Measurements from ENCODE around the gene LGR5. TPM values are rescaled to one million over a fixed set of nuclear protein-coding genes. Genes with fewer than 3 reads are reported as not detected.

The LGR5 gene
- total and polyA plus RNA-seq, 9 donors, result 0.99 to 11.6 (median 6.3) TPM

DNA sequence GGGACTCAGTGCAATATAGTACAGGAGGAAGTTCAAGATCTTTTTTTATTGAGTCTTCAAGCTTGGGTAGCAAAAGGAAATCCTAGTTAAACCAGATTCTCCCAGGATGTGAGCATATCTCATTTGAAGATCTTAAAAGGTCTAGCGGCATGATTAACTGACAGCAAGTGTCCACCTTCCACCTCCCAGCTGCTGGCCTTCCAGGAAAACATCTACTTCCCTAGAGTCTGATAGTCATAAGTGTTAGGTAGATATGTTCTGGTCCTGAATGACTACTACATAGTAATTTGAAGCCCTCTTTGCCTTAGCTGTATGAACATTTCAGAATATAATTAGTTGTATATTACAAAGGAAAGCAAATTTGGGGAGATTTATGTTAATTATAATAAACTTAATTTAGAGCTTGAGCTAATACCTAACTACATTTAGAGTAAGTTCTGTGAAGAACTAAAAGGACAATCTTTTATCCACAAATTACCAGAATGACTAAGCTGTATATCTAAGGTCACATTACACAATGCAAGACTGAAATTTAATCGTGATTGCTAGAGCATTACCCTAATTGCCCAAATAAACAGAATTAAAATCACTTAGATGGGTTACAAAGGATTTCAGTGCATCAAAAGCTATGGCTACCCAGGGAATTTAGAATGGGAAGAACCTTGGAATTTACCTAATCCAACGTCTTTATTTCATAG lies 9.9 kb downstream of the LGR5 start:
- Histone ChIP-seq H3K27ac (ENCODE audit: low read length) (no peak overlapping the region), H3K4me1 (ENCODE audit: control insufficient read depth, insufficient read depth, low read length) (no peaks in the 10 kb centered on the region), H3K27me3 (ENCODE audit: control insufficient read depth, insufficient read depth, low read length) (peaks cover 6% of the 10 kb centered on the region), H3K4me3 (ENCODE audit: low read length) (no peak overlapping the region), H3K36me3 (ENCODE audit: control insufficient read depth, insufficient read depth, low read length) (no peaks in the 10 kb centered on the region), H3K9me3 (replicated peaks; ENCODE audit: control insufficient read depth, low read depth, low read length) (no peaks in the 10 kb centered on the region)
- DNase-seq, result no peak
- no CpG with 5 or more reads among the region's 3 CpGs for WGBS (ENCODE audit: insufficient coverage)

DNA sequence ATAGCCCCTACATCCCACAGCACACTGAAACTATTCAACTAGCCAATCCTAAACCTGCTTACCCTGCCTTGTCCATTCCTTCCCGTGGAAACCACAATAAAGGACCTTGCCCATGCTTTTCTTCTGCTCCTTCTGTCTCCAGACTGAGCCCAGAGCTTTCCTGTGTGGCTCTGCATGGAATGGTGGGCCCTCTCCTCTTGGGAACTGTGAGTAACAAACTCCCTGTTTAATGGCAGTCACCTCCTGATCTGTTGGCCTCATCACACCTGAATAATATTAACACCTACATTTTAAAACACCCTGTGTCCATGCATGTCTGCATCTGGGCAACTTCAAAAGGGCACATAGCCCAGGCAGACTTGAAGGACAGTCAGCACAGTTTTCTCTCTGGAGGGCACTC lies 12.4 kb downstream of the LGR5 start:
- 67% methylated on average over 1 of the region's 1 CpG for WGBS (ENCODE audit: insufficient coverage)
- Histone ChIP-seq H3K4me1 (ENCODE audit: control insufficient read depth, insufficient read depth, low read length) (no peaks in the 10 kb centered on the region), H3K36me3 (ENCODE audit: control insufficient read depth, insufficient read depth, low read length) (no peaks in the 10 kb centered on the region)

DNA sequence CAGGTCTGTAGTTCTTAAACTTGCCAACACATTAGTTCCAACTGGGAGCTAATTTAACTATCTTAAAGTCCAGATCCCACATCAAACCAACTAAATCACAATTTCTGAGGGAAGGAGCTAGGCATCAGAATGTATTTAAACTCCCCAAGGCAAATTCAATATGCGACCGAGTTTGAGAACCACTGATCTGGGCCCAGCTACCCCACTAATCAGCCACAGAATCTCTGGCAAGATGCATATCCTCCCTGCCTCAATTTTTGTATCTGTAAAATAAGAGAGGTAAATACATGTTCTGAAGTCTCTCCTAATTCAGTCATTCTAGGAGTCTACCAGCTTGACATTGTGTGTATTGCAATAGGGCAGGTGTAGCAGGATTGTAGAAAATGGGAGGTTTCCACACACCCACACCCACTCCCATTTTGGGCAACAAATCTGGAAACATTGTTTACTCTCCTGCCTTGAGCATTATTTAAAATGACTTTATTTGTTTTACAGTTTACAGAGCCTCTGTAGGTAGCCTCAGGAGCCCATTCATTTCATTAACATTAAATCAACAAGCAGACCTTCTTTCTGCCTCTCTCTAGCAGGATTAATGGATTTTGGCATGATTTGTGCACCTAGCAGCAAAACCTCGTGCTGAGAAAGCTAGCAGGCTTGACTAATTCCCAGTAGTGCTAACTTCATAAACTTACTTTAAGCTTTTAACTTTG lies 15.6 kb downstream of the LGR5 start:
- no CpG with 5 or more reads among the region's 3 CpGs for WGBS (ENCODE audit: insufficient coverage)
- Histone ChIP-seq H3K4me3 (ENCODE audit: low read length) (no peak overlapping the region), H3K36me3 (ENCODE audit: control insufficient read depth, insufficient read depth, low read length) (no peaks in the 10 kb centered on the region), H3K27ac (ENCODE audit: low read length) (no peak overlapping the region), H3K9me3 (replicated peaks; ENCODE audit: control insufficient read depth, low read depth, low read length) (no peaks in the 10 kb centered on the region), H3K4me1 (ENCODE audit: control insufficient read depth, insufficient read depth, low read length) (no peaks in the 10 kb centered on the region), H3K27me3 (ENCODE audit: control insufficient read depth, insufficient read depth, low read length) (no peaks in the 10 kb centered on the region)
- no peak for DNase-seq

More for the DNA sequence above, 12.4 kb downstream of the LGR5 start:
- Histone ChIP-seq H3K27me3 (ENCODE audit: control insufficient read depth, insufficient read depth, low read length) (peaks cover 6% of the 10 kb centered on the region), H3K27ac (ENCODE audit: low read length) (no peak overlapping the region), H3K4me3 (ENCODE audit: low read length) (no peak overlapping the region), H3K9me3 (replicated peaks; ENCODE audit: control insufficient read depth, low read depth, low read length) (no peaks in the 10 kb centered on the region)
- DNase-seq, result no peak

DNA sequence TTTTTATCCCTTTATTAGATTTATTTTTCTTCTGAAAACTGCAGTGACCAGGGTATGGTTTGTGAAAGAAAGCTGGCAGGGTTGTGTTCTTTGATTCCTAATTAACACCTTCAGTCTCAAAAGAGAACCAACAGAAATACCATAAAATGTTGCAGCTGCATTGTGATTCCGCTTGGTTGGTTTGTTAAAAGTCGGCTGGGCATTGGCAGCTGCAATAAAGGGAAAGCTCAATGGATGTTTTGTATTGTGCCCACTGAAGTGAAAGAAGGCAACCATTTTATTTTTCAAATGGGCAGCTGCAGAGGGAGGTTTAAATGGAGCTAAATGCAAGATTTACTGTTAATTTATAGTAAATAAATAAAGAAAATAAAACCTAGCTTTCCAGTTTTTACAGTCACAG lies 16.7 kb downstream of the LGR5 start:
- no peak for DNase-seq

DNA sequence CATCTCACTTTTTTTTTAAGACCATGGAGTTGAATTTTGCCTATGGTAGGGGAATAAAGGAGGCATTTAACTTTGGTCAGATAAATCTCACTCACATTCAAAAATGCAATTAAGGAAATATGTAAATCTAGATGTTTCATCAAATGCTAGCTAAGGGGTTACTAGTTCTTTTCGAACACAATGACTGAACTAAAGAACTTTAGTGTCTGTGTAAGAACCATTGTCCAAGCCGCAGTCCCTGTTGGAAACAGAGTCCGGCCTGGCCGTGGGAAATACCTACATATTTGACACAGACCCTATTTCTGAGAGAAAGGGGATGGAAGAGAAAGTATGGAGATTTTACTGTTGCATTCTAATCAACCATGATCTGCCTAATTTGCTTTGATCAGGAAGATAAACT lies 17.4 kb downstream of the LGR5 start:
- no CpG with 5 or more reads among the region's 4 CpGs for WGBS (ENCODE audit: insufficient coverage)
- no peaks in the 10 kb centered on the region for H3K36me3 ChIP-seq (ENCODE audit: control insufficient read depth, insufficient read depth, low read length)
- H3K27ac ChIP-seq (ENCODE audit: low read length), result no peak overlapping the region
- no peaks in the 10 kb centered on the region for H3K4me1 ChIP-seq (ENCODE audit: control insufficient read depth, insufficient read depth, low read length)
- no peak for DNase-seq
- H3K27me3 ChIP-seq (ENCODE audit: control insufficient read depth, insufficient read depth, low read length), result no peaks in the 10 kb centered on the region
- H3K4me3 ChIP-seq (ENCODE audit: low read length), result no peak overlapping the region
- no peaks in the 10 kb centered on the region for H3K9me3 ChIP-seq (replicated peaks; ENCODE audit: control insufficient read depth, low read depth, low read length)

More for the DNA sequence above, 16.7 kb downstream of the LGR5 start:
- WGBS (ENCODE audit: insufficient coverage), result 71% methylated on average over 2 of the region's 2 CpGs
- Histone ChIP-seq H3K9me3 (replicated peaks; ENCODE audit: control insufficient read depth, low read depth, low read length) (no peaks in the 10 kb centered on the region), H3K4me3 (ENCODE audit: low read length) (no peak overlapping the region), H3K4me1 (ENCODE audit: control insufficient read depth, insufficient read depth, low read length) (no peaks in the 10 kb centered on the region), H3K36me3 (ENCODE audit: control insufficient read depth, insufficient read depth, low read length) (no peaks in the 10 kb centered on the region), H3K27me3 (ENCODE audit: control insufficient read depth, insufficient read depth, low read length) (no peaks in the 10 kb centered on the region), H3K27ac (ENCODE audit: low read length) (no peak overlapping the region)

DNA sequence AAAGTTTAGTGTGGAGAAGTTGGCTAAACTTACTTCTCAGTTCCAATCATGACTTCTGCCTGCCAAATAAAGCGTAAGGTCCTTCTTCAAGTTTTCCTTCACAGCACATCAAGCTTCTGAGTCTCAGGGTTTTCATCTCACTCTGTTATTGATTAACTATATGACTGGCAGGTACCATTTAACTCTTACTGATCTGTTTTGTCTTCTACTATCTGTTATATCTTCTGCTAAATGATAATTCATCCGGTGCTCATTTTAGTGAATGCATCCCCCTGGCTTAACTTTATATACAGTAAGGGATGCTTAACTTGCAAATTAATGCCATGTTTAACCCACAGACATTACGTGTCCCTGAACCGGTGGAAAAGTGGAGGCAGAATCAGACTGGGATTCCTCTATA lies 20.7 kb downstream of the LGR5 start:
- peaks cover 3% of the 10 kb centered on the region for H3K27me3 ChIP-seq (ENCODE audit: control insufficient read depth, insufficient read depth, low read length)
- 100% methylated on average over 1 of the region's 4 CpGs for WGBS (ENCODE audit: insufficient coverage)
- H3K4me3 ChIP-seq (ENCODE audit: low read length), result no peak overlapping the region

DNA sequence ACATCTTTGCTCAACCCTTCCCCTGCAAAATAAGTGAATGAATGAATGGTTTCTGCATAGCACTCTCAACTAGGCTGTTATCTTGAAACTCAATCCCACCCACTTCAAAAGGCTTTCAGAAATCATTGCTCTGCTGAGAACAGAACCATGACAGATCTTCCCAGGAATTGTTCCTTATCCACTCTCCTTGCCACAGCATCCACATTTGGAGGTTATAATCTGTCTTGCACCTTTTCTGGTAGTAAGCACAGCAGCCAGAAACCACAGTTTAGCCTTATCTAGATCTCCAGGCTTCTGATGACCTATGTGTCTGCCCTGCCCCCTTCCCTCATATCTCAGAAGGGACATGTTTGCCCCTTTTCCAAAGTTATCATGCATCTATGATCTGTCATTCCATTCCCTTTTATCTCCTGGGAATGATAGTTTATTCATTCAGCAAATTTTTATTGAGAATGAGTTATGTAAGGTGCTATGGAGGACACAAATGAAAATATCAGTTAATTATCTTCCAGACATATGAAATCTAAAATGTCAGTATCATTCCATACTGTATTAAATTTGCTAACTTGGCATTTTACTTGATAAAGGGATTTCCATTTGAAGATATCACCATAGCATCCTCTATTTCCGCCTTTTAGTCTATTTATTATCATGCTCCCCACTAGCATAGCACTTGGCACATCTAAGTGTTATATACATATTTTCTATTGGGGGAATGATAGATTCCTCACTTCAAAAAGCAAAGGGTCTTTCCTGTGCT lies 21.4 kb downstream of the LGR5 start:
- Histone ChIP-seq H3K9me3 (replicated peaks; ENCODE audit: control insufficient read depth, low read depth, low read length) (no peaks in the 10 kb centered on the region), H3K4me3 (ENCODE audit: low read length) (no peak overlapping the region), H3K27me3 (ENCODE audit: control insufficient read depth, insufficient read depth, low read length) (peaks cover 3% of the 10 kb centered on the region), H3K27ac (ENCODE audit: low read length) (no peak overlapping the region), H3K36me3 (ENCODE audit: control insufficient read depth, insufficient read depth, low read length) (no peaks in the 10 kb centered on the region), H3K4me1 (ENCODE audit: control insufficient read depth, insufficient read depth, low read length) (no peaks in the 10 kb centered on the region)
- no CpG with 5 or more reads among the region's 1 CpG for WGBS (ENCODE audit: insufficient coverage)
- no peak for DNase-seq

More for the DNA sequence above, 20.7 kb downstream of the LGR5 start:
- Histone ChIP-seq H3K9me3 (replicated peaks; ENCODE audit: control insufficient read depth, low read depth, low read length) (no peaks in the 10 kb centered on the region), H3K36me3 (ENCODE audit: control insufficient read depth, insufficient read depth, low read length) (no peaks in the 10 kb centered on the region), H3K4me1 (ENCODE audit: control insufficient read depth, insufficient read depth, low read length) (no peaks in the 10 kb centered on the region), H3K27ac (ENCODE audit: low read length) (no peak overlapping the region)
- DNase-seq, result no peak

DNA sequence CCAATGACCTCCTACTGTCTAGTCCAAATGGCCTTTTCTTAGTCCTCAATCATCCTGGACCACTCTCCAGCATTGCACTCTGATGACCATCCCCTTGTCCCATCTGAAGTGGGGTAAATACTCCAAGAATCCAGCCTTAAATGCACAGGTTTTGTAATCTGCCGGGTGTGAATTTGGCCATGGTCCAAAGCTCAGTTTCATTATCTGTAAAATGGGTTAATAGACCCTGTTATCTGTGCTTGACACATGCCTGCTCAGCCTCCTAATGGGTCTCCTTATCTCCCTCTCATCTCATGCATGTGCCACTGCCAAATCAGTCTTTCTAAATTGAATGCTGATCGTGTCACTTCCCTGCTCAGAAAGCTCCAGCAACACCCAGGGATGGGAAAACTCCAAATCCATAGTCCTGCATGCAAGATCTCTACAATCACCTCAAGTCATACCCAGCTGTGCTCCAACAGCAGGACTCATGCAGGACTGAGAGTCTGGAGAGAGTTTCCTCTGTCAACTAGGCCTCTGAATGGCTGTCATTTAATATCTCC lies 22.3 kb downstream of the LGR5 start:
- H3K27me3 ChIP-seq (ENCODE audit: control insufficient read depth, insufficient read depth, low read length), result peaks cover 3% of the 10 kb centered on the region
- H3K4me3 ChIP-seq (ENCODE audit: low read length), result no peak overlapping the region
- no CpG with 5 or more reads among the region's 2 CpGs for WGBS (ENCODE audit: insufficient coverage)
- no peak overlapping the region for H3K27ac ChIP-seq (ENCODE audit: low read length)
- no peaks in the 10 kb centered on the region for H3K9me3 ChIP-seq (replicated peaks; ENCODE audit: control insufficient read depth, low read depth, low read length)
- no peaks in the 10 kb centered on the region for H3K36me3 ChIP-seq (ENCODE audit: control insufficient read depth, insufficient read depth, low read length)
- H3K4me1 ChIP-seq (ENCODE audit: control insufficient read depth, insufficient read depth, low read length), result no peaks in the 10 kb centered on the region
- no peak for DNase-seq

DNA sequence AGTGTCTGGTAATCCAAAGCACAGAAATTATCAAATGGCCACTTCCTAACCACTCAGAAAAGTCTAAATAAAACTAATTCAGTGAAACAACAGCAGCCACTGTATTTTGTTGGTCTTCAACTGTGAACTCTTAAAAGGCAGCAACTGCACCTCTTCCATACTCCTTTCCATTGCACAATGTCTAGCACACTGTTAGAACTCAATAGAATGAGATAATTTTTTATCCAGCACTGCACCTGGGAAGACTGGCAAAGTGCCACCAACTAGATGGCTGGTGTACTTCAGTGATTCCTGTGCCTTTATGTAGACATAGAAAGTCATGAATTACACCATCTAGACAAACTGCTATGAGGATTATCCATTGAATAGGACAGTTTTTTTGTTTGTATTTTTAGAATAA lies 26.2 kb downstream of the LGR5 start:
- H3K4me3 ChIP-seq (ENCODE audit: low read length), result no peak overlapping the region
- H3K27me3 ChIP-seq (ENCODE audit: control insufficient read depth, insufficient read depth, low read length), result peaks cover 3% of the 10 kb centered on the region
- H3K27ac ChIP-seq (ENCODE audit: low read length), result no peak overlapping the region
- H3K4me1 ChIP-seq (ENCODE audit: control insufficient read depth, insufficient read depth, low read length), result no peaks in the 10 kb centered on the region
- H3K9me3 ChIP-seq (replicated peaks; ENCODE audit: control insufficient read depth, low read depth, low read length), result no peaks in the 10 kb centered on the region
- H3K36me3 ChIP-seq (ENCODE audit: control insufficient read depth, insufficient read depth, low read length), result no peaks in the 10 kb centered on the region
- no peak for DNase-seq

DNA sequence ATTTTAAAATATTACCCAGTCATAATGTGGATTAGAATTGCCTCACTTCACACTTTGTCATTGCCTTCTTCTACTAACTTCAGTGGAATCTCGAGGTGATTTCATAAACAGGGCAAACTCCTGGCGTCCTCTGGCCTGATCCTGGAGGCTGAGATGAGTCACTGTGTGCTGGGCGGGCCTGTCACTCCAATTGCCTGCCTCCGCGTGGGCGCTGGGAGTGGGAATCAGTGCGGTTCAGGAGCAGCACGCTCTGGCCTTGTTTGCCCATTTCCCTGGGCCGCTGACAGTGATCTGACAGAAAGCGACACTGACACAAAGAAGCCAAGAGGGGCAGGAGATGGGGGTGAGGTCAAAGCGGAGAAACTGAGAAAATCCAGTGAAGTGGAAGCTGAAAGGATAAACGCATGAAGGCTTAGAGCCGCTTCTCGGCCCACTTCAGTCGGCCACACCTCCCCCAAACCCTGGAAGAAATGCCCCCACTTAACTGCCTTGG lies 29.7 kb downstream of the LGR5 start:
- no peak for DNase-seq
- WGBS (ENCODE audit: insufficient coverage), result 77% methylated on average over 10 of the region's 15 CpGs

More for the DNA sequence above, 29.7 kb downstream of the LGR5 start:
- peaks cover 3% of the 10 kb centered on the region for H3K27me3 ChIP-seq (ENCODE audit: control insufficient read depth, insufficient read depth, low read length)
- no peaks in the 10 kb centered on the region for H3K4me1 ChIP-seq (ENCODE audit: control insufficient read depth, insufficient read depth, low read length)
- H3K36me3 ChIP-seq (ENCODE audit: control insufficient read depth, insufficient read depth, low read length), result no peaks in the 10 kb centered on the region
- H3K4me3 ChIP-seq (ENCODE audit: low read length), result no peak overlapping the region
- H3K9me3 ChIP-seq (replicated peaks; ENCODE audit: control insufficient read depth, low read depth, low read length), result no peaks in the 10 kb centered on the region
- no peak overlapping the region for H3K27ac ChIP-seq (ENCODE audit: low read length)
